OCI-LY7 (cell line): ENCODE measurements around the gene CCDC9. TPM values are rescaled to one million over a fixed set of nuclear protein-coding genes. Genes with fewer than 3 reads are reported as not detected.
"Not testable (repeated sequence)": the region's sequence is repeated elsewhere in the genome, so short reads cannot be mapped to it uniquely, and the experiment has no call there.

Source experiments
- BruUV-seq: library from RNA; stranded (reverse); fragments of 400-500 nt; replicated peaks from 2 replicates; lab custom pipeline; 2021; lab: Mats Ljungman, UMichigan
- CTCF ChIA-PET: fragments of 300-600 bp; sonication (Branson Sonifier 250); formaldehyde crosslinking; loops from one replicate; lab custom pipeline; 2022; ENCODE audit warnings: antibody characterized with exemption; ENCODE audit not compliant: unreplicated experiment; lab: Charles Lee
- POLR2A ChIA-PET: fragments of 300-600 bp; sonication (Branson Sonifier 250); formaldehyde crosslinking; loops from one replicate; lab custom pipeline; 2022; ENCODE audit warnings: antibody characterized with exemption; lab: Charles Lee
- DNase-seq: peaks from one replicate; pipeline ENCODE4 v3.0.0-alpha.2; 2015; ENCODE audit warnings: low spot score
- H2AFZ ChIP-seq: fragments of 200-600 bp; sonication (generic), shearing (Covaris generic); 2 replicates; pipeline ENCODE4 v1.6.1; 2014; ENCODE audit warnings: mild to moderate bottlenecking, antibody characterized with exemption, low read length, moderate library complexity
- H3K27ac ChIP-seq: fragments of 200-600 bp; sonication (generic); 2 replicates; pipeline ENCODE4 v1.5.1; 2014; ENCODE audit warnings: mixed run types, low read depth, mild to moderate bottlenecking, moderate library complexity, low read length, inconsistent platforms; ENCODE audit not compliant: poor library complexity, severe bottlenecking
- H3K36me3 ChIP-seq: fragments of 200-600 bp; sonication (generic); 2 replicates; pipeline ENCODE4 v1.6.1; 2014; ENCODE audit warnings: mild to moderate bottlenecking, antibody characterized with exemption, low read length, moderate library complexity, mixed read lengths; ENCODE audit not compliant: insufficient read depth
- H3K4me1 ChIP-seq: fragments of 200-600 bp; sonication (generic); 2 replicates; pipeline ENCODE4 v1.5.1; 2014; ENCODE audit warnings: mild to moderate bottlenecking, low read length; ENCODE audit not compliant: insufficient read depth, poor library complexity, severe bottlenecking
- H3K4me2 ChIP-seq: fragments of 200-600 bp; sonication (generic); 2 replicates; pipeline ENCODE4 v1.6.1; 2014; ENCODE audit warnings: mild to moderate bottlenecking, low read length
- H3K4me3 ChIP-seq: fragments of 200-600 bp; sonication (generic); 2 replicates; pipeline ENCODE4 v1.5.1; 2014; ENCODE audit warnings: mild to moderate bottlenecking, low read depth, low read length; ENCODE audit not compliant: poor library complexity, severe bottlenecking
- H3K79me2 ChIP-seq: fragments of 200-600 bp; sonication (generic); 2 replicates; pipeline ENCODE4 v1.6.1; 2016; ENCODE audit warnings: low read depth, mild to moderate bottlenecking, low read length, moderate library complexity, mixed read lengths; ENCODE audit not compliant: insufficient read depth
- H3K9me2 ChIP-seq: fragments of 200-600 bp; sonication (generic); 2 replicates; pipeline ENCODE4 v1.6.1; 2016; ENCODE audit warnings: mild to moderate bottlenecking, low read length, mixed read lengths; ENCODE audit not compliant: insufficient read depth
- H3K9me3 ChIP-seq: fragments of 200-600 bp; sonication (generic); 2 replicates; pipeline ENCODE4 v1.6.1; 2014; ENCODE audit warnings: mild to moderate bottlenecking, mixed run types, low read length, mixed read lengths
- H4K20me1 ChIP-seq: fragments of 200-600 bp; sonication (generic); 2 replicates; pipeline ENCODE4 v1.6.1; 2014; ENCODE audit warnings: mild to moderate bottlenecking, antibody characterized with exemption, low read length, moderate library complexity, mixed read lengths; ENCODE audit not compliant: insufficient read depth
- CTCF ChIP-seq: fragments of 200-600 bp; sonication (generic); conservative IDR thresholded peaks from 2 replicates; pipeline ENCODE4 v1.5.1; 2014; ENCODE audit warnings: mild to moderate bottlenecking, antibody characterized with exemption, low read length, moderate library complexity, mixed read lengths
- EZH2phosphoT487 ChIP-seq: fragments of 200-600 bp; sonication (generic); IDR thresholded peaks from 2 replicates; pipeline ENCODE4 v1.6.1; 2018; ENCODE audit warnings: low read depth, borderline replicate concordance, mild to moderate bottlenecking, mixed run types, antibody characterized with exemption, low read length, moderate library complexity, mixed read lengths
- intact Hi-C: fragments of 100-400 bp; cut with micrococcal nuclease; formaldehyde crosslinking; loops from one replicate; pipeline ENCODE4 v1.10.0; 2022; ENCODE audit not compliant: unreplicated experiment
- total RNA-seq, 2 experiments: library from RNA; depleted of rRNA in 1 of 2; stranded (reverse); fragments of >200 nt in 1 of 2; shearing (Covaris generic) in 1 of 2; gene quantifications; 2 replicates each; pipeline ENCODE4 v1.2.3, GENCODE V29; 2014 to 2022

CCDC9 gene
- total RNA-seq, 2 experiments from 2014 or later: 7.9 to 19.7 TPM

- Histone ChIP-seq H3K9me3 (no peaks in the 10 kb centered on the region), H3K27ac (peak overlapping the region; percentile 70), H3K4me2 (peak overlapping the region; percentile 63), H3K4me1 (peaks cover 47% of the 10 kb centered on the region), H3K9me2 (no peaks in the 10 kb centered on the region), H3K79me2 (no peaks in the 10 kb centered on the region), H2AFZ (peak overlapping the region; percentile 78; the same call in 1 of the 2 replicates), H3K36me3 (no peaks in the 10 kb centered on the region), H4K20me1 (no peaks in the 10 kb centered on the region), H3K4me3 (peak overlapping the region; percentile 63)
- ChIA-PET POLR2A (interaction anchor here (0.5 to 1.6 kb wide), 9 partner anchors 12 to 131 kb away, joined by 3 to 5 read pairs (median 3); partner anchors contain the start of genes CCDC9 and ZC3H4), CTCF (interaction anchor here (0.7 to 3.7 kb wide), 3 partner anchors 11 to 32 kb away, joined by 3 to 18 read pairs (median 3); no protein-coding TSS in a partner anchor)
- intact Hi-C loops: loop anchor here (1.0 kb wide), 4 partner anchors 18 to 114 kb away; partner anchors contain the start of gene SAE1
- peak; percentile 97 for DNase-seq
- no TSS peak for BruUV-seq
- TF ChIP-seq EZH2phosphoT487 (no peak), CTCF (peak; percentile 96)
These were observed 12.4 kb upstream of the CCDC9 start for GRCh38 chr19:47243776-47244547.

GRCh38 chr19:47247308-47247990, 8.9 kb upstream of the CCDC9 start:
- no peaks in the 10 kb centered on the region for H3K9me3 ChIP-seq
- POLR2A ChIA-PET: interaction anchor here (1.8 kb wide), 1 partner anchor 9 kb away, joined by 5 read pairs; the partner anchor contains the start of gene CCDC9
- no peaks in the 10 kb centered on the region for H4K20me1 ChIP-seq
- TF ChIP-seq CTCF (peak; percentile 99), EZH2phosphoT487 (no peak)
- H3K9me2 ChIP-seq: no peaks in the 10 kb centered on the region
- peaks cover 24% of the 10 kb centered on the region for H3K4me1 ChIP-seq
- DNase-seq: peak; percentile 79
- no peaks in the 10 kb centered on the region for H3K36me3 ChIP-seq
- no peak overlapping the region for H3K4me3 ChIP-seq
- BruUV-seq: no TSS peak
- no peaks in the 10 kb centered on the region for H3K79me2 ChIP-seq
- H2AFZ ChIP-seq: no peak overlapping the region
- intact Hi-C loops: loop anchor here (1.0 kb wide), 1 partner anchor 234 kb away; no protein-coding TSS in a partner anchor
- CTCF ChIA-PET: no interaction called here
- no peak overlapping the region for H3K27ac ChIP-seq
- H3K4me2 ChIP-seq: no peak overlapping the region

- H3K9me3 ChIP-seq, DNase-seq, BruUV-seq, H3K79me2 ChIP-seq, H3K36me3 ChIP-seq, H3K4me3 ChIP-seq, H3K27ac ChIP-seq, CTCF ChIA-PET, H2AFZ ChIP-seq, POLR2A ChIA-PET, H3K4me2 ChIP-seq, intact Hi-C loops, H4K20me1 ChIP-seq, H3K9me2 ChIP-seq: not testable (repeated sequence)
- H3K4me1 ChIP-seq: peaks cover 20% of the 10 kb centered on the region
These were observed 3.3 kb upstream of the CCDC9 start for GRCh38 chr19:47253016-47253415.
